Stimulated activated CD8-positive, alpha-beta memory T cell treated with anti-CD3 and anti-CD28 coated beads, Interleukin-2, amount 100 ng/mL, for 1 hour (primary cell): ENCODE data around the gene SUPT7L.
A peak's percentile ranks its signal among the peaks of the same experiment; 100 is the strongest.
"Not testable (repeated sequence)": the region's sequence is repeated elsewhere in the genome, so short reads cannot be mapped to it uniquely, and the experiment has no call there.

Experiments
- DNase-seq, 2 donors: peaks; one replicate each; pipeline ENCODE4 v3.0.0-alpha.2; 2020; ENCODE audit warnings: low read depth in 2 of 2

The SUPT7L gene

GRCh38 chr2:27638709-27639108 lies 24.7 kb downstream of the SUPT7L start:
- DNase-seq, result no peak

- DNase-seq, result no peak
These were observed 25.3 kb downstream of the SUPT7L start for GRCh38 chr2:27638037-27638637.

GRCh38 chr2:27636766-27637165 lies 26.6 kb downstream of the SUPT7L start:
- no peak for DNase-seq

- DNase-seq, result no peak
These were observed 29.1 kb downstream of the SUPT7L start for GRCh38 chr2:27634291-27634690.

- not testable (repeated sequence) for DNase-seq
These were observed 33.2 kb downstream of the SUPT7L start for GRCh38 chr2:27630257-27630656.

GRCh38 chr2:27628767-27629709 lies 34.4 kb downstream of the SUPT7L start, which contains the start of the genes CCDC121 and GPN1:
Gene CCDC121, minus strand, starts transcription at chr2:27629012. Its CDS starts 1,213 bp downstream, at chr2:27627799.
Gene GPN1, plus strand, starts transcription at chr2:27629050. Its CDS starts 9 bp downstream, at chr2:27629059.
- peak; percentile 90 to 91 for DNase-seq

GRCh38 chr2:27627963-27628766 lies 35.2 kb downstream of the SUPT7L start:
- no peak for DNase-seq

- DNase-seq, result not testable (repeated sequence)
These were observed 36.5 kb downstream of the SUPT7L start for GRCh38 chr2:27626921-27627320.

- not testable (repeated sequence) for DNase-seq
These were observed 37.1 kb downstream of the SUPT7L start for GRCh38 chr2:27626323-27626722.

DNA sequence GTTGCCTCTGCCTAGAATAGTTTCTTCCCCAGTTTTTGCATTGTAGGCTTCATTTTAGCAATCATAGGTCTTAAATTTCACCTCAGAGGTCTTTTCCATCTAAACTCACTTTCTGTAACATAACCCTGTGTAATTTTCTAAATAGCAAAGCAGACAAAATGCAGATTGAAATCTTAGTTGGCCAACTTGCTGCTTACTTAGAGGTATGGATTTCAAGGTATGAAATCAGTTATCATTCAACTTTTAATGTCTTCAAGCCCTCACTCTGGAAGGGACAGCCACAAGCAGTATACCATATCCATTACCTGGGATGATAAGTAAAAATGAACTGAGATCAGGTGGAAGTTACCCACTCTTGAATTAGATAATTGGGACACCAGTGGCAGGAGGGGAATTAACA lies 38.5 kb downstream of the SUPT7L start:
- no peak for DNase-seq

- no peak for DNase-seq
These were observed 40.5 kb downstream of the SUPT7L start for GRCh38 chr2:27622921-27623384.

GRCh38 chr2:27621524-27621923 lies 41.9 kb downstream of the SUPT7L start:
- no peak for DNase-seq

DNA sequence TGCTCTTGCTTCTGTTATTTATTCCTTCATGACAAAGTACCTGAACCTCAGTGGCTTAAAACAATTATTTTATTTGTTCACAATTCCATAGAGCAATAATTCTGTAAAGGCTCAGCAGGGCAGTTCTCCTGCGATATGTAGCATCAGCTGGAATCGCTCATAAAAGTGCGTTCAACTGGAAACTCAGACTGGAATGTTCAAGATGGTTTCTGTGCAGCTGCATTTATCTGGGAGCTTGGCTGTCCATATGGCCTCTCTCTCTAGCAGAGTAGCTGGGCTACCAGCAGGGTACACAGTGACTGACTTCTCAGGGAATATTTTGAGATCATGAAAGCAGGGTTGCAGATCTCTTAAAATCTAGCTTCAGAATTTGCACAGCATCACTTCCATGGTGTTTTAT lies 48.1 kb downstream of the SUPT7L start:
- DNase-seq, result no peak

DNA sequence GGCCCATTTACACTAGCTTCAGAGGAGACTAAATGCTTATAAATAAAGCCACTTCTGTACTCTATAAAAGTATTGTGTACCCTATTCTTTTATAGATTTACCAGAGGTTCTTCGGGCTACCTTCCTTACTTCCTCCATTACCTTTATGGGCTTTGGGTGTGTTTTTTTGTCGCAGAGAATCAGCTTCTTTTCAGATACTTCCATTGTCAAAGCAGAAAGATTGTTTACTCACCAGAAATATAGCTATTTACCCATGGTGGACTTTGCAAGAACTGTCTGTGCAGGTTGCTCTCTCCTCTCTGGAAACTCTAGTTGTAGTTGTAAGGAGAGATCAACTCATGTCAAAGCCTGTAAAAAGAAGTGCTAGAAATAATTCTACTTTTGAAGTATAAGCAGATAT lies 49.4 kb downstream of the SUPT7L start:
- no peak for DNase-seq

DNA sequence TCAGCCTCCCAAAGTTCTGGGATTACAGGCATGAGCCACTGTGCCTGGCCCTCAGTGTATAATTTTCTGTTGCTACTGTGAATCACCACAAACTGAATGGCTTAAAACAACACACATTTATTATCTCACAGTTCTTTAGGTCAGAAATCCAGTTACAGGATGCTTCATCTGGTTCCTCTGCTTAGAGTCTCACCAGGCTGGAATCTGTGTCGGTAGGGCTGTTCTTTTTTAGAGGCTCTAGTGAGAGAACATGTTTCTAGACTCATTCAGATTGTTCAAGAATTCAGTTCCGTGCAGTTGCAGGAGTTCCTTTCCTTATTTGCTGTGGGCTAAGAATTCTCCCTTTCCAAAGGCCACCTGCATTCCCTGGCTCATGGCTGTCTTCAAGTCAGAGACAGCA lies 56.8 kb downstream of the SUPT7L start:
- no peak for DNase-seq
